H1 (cell line): ENCODE data around the gene IL17RD. TPM values are rescaled to one million over a fixed set of nuclear protein-coding genes. Genes with fewer than 3 reads are reported as not detected.

Experiments
- JUND ChIP-seq: IDR thresholded peaks from 2 replicates; pipeline ENCODE4 v1.6.1; 2011; ENCODE audit warnings: mild to moderate bottlenecking, improper control_type of control experiment, low read length
- RXRA ChIP-seq: IDR thresholded peaks from 2 replicates; pipeline ENCODE4 v1.6.1; 2011; ENCODE audit warnings: low read depth, mild to moderate bottlenecking, low read length, moderate library complexity; ENCODE audit not compliant: insufficient read depth
- TEAD4 ChIP-seq: IDR thresholded peaks from 2 replicates; pipeline ENCODE4 v1.6.1; 2012; ENCODE audit warnings: low read depth, low read length, inconsistent platforms, mixed read lengths
- polyA plus RNA-seq, 7 experiments: library from polyadenylated mRNA; depleted of rRNA in 3 of 7; stranded (reverse) in 5 of 7; unstranded in 2 of 7; fragments of >200 nt in 5 of 7; fragments of 200-250 nt in 2 of 7; gene quantifications; 1 replicate in 5 of 7; 2 replicates in 1 of 7; 4 replicates in 1 of 7; pipeline versions ENCODE4 v1.2.1 to v1.2.3, GENCODE V29; 2011 to 2013; ENCODE audit warnings: missing spikeins in 2 of 7, mixed read lengths in 2 of 7
- total RNA-seq: library from RNA; stranded (reverse); fragmentation: NEBNext Ultra II Directional; extraction: Animal tissue kit (Norgen Biotek cat#: 25700); gene quantifications from 2 replicates; pipeline ENCODE4 v1.2.1, GENCODE V29; 2021

The IL17RD gene
- total and polyA plus RNA-seq, 2 of the 8 experiments (the other 6 are each of a cell fraction or from before 2014, with no cell fraction given), result 10.9 to 48.9 TPM

GRCh38 chr3:57074135-57074534 lies 91.0 kb downstream of the IL17RD start (continued):
- TF ChIP-seq RXRA (no peak), JUND (no peak), TEAD4 (no peak)
- TF ChIP-seq, all 59 proteins: peak for 0
